Heart right ventricle (tissue), 16 donors: ENCODE measurements around the gene ZNF236. TPM values are rescaled to one million over a fixed set of nuclear protein-coding genes. Genes with fewer than 3 reads are reported as not detected.

Source experiments
- ATAC-seq, 8 donors: fragments of 200-7000 bp; cut with Tn5 transposase; one replicate each; pipeline ENCODE4 v1.9.1; 2020; ENCODE audit warnings: mild to moderate bottlenecking in 8 of 8, moderate library complexity in 8 of 8, moderate number of reproducible peaks in 1 of 8
- DNase-seq, 2 donors: peaks; one replicate each; pipeline ENCODE4 v3.0.0-alpha.2; 2020
- H3K27ac ChIP-seq, 10 donors: fragments of 200-600 bp; sonication (generic) in 2 of 10; one replicate each; pipeline versions ENCODE4 v1.5.0 to v1.8.0; 2020 to 2022; ENCODE audit warnings: mild to moderate bottlenecking in 3 of 10
- H3K27me3 ChIP-seq, 7 donors: fragments of 200-600 bp; one replicate each; pipeline ENCODE4 v1.8.0; 2021 to 2022; ENCODE audit warnings: mild to moderate bottlenecking in 2 of 7
- H3K36me3 ChIP-seq, 9 donors: fragments of 200-600 bp; sonication (generic) in 1 of 9; one replicate each; pipeline versions ENCODE4 v1.5.0 to v1.8.0; 2020 to 2022; ENCODE audit warnings: mild to moderate bottlenecking in 2 of 9
- H3K4me1 ChIP-seq, 9 donors: fragments of 200-600 bp; sonication (generic) in 1 of 9; one replicate each; pipeline versions ENCODE4 v1.5.0 to v1.8.0; 2020 to 2022; ENCODE audit warnings: mild to moderate bottlenecking in 4 of 9
- H3K4me3 ChIP-seq, 10 donors: fragments of 200-600 bp; sonication (generic) in 2 of 10; one replicate each; pipeline versions ENCODE4 v1.5.0 to v1.8.0; 2020 to 2022; ENCODE audit warnings: mild to moderate bottlenecking in 7 of 10, moderate library complexity in 2 of 10
- H3K9me3 ChIP-seq, 11 donors: fragments of 200-600 bp in 10 of 11; sonication (generic) in 2 of 11; one replicate each; pipeline versions ENCODE4 v1.5.0 to v1.8.0; 2013 to 2022; ENCODE audit warnings: mild to moderate bottlenecking in 2 of 11, control low read depth in 1 of 11, moderate library complexity in 1 of 11
- WGBS, 2 donors: extraction: QIAGEN DNeasy Blood & Tissue Kit; methylation state at CpG; one replicate each; pipeline ENCODE4 v1.1.7; 2013; ENCODE audit warnings: inconsistent platforms in 1 of 2; 5-methylcytosine and 5-hydroxymethylcytosine counted together
- intact Hi-C, 10 donors: fragments of 100-400 bp; cut with DNase I; formaldehyde crosslinking; loops; one replicate each; pipeline versions ENCODE4 v1.11.1 to v1.14.2; 2022
- polyA plus RNA-seq, 2 donors: library from polyadenylated mRNA; stranded (reverse); fragments of 200-250 nt; gene quantifications; one replicate each; pipeline ENCODE4 v1.2.3, GENCODE V29; 2013
- total RNA-seq, 10 donors: library from RNA; stranded (reverse); fragmentation: NEBNext Ultra II Directional in 3 of 10; extraction: Animal tissue kit (Norgen Biotek cat#: 25700) in 3 of 10; gene quantifications; one replicate each; pipeline versions ENCODE4 v1.2.1 to v1.2.4, GENCODE V29; 2021 to 2023
- TF ChIP-seq, protein P1 (sequence below), 9 donors: fragments of 200-600 bp; sonication (generic) in 2 of 9; IDR thresholded peaks; one replicate each; pipeline versions ENCODE4 v1.5.0 to v1.8.0; 2021 to 2022; ENCODE audit warnings: antibody characterized with exemption in 9 of 9, mild to moderate bottlenecking in 5 of 9, moderate library complexity in 1 of 9
- donor health status: Arrhythmogenic right ventricular cardiomyopathy.
- donor health status: ischemic (EF 13 %, LVEDD 7.1; RV severe dilation, severe dysfunction).
- donor health status: healthy with polysubstance abuse.
- donor health status: DM: no; HTN: yes; CAD: no.
- donor health status: DM: no; HTN: no; CAD: no.
- donor health status: ischemic (EF 25% LVEDD 6.9; RV normal size, moderate dysfunction).
- donor health status: ischemic (EF 25% LVEDD 5.7; RV mildly dilated, moderate dysfunction).
- donor health status: healthy.
- donor health status: DM: yes; HTN: yes; CAD: no.
- donor health status: Ischemic cardiomyopathy.
- donor health status: ischemic (EF 35%, LVEDD 5.7; RV mildly dilated, moderate dysfunction).
- donor health status: nonischemic (EF 11% LVEDD 7.7; RV severe dilation, severe dysfunction).
- donor health status: DM: yes; HTN: yes; CAD: no.
- donor health status: PGD.
- donor health status: ischemic (EF 29% LVEDD 5.4; RV normal size, mild dysfunction).
- donor health status: nonischemic (EF 23%, LVEDD 6.1; RV moderate dilation, normal function).

The ZNF236 gene
- total and polyA plus RNA-seq, 12 donors = 0.75 to 14.9 (median 12.1) TPM

GRCh38 chr18:76973520-76974266 is 151.3 kb downstream of the ZNF236 start:
- H3K27me3 ChIP-seq = no peaks in the 10 kb centered on the region
- no peak overlapping the region for H3K4me3 ChIP-seq
- H3K9me3 ChIP-seq = no peaks in the 10 kb centered on the region
- intact Hi-C loops = loop anchor here in 1 of 10 donors (10.0 kb wide), 1 partner anchor 169 kb away; no protein-coding TSS in a partner anchor
- H3K27ac ChIP-seq = no peak overlapping the region
- no peak for ATAC-seq
- WGBS, 2 donors = 96 to 97% methylated on average over 20 of the region's 20 CpGs
- TF ChIP-seq, protein P1, sequence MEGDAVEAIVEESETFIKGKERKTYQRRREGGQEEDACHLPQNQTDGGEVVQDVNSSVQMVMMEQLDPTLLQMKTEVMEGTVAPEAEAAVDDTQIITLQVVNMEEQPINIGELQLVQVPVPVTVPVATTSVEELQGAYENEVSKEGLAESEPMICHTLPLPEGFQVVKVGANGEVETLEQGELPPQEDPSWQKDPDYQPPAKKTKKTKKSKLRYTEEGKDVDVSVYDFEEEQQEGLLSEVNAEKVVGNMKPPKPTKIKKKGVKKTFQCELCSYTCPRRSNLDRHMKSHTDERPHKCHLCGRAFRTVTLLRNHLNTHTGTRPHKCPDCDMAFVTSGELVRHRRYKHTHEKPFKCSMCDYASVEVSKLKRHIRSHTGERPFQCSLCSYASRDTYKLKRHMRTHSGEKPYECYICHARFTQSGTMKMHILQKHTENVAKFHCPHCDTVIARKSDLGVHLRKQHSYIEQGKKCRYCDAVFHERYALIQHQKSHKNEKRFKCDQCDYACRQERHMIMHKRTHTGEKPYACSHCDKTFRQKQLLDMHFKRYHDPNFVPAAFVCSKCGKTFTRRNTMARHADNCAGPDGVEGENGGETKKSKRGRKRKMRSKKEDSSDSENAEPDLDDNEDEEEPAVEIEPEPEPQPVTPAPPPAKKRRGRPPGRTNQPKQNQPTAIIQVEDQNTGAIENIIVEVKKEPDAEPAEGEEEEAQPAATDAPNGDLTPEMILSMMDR (IDR thresholded peaks at IDR 0.05) = no peak
- peaks cover 0 to 16% (median 4%) of the 10 kb centered on the region in 9 donors for H3K4me1 ChIP-seq
- H3K36me3 ChIP-seq = peaks cover 0 to 18% (median 0%) of the 10 kb centered on the region in 9 donors
- DNase-seq = no peak

DNA sequence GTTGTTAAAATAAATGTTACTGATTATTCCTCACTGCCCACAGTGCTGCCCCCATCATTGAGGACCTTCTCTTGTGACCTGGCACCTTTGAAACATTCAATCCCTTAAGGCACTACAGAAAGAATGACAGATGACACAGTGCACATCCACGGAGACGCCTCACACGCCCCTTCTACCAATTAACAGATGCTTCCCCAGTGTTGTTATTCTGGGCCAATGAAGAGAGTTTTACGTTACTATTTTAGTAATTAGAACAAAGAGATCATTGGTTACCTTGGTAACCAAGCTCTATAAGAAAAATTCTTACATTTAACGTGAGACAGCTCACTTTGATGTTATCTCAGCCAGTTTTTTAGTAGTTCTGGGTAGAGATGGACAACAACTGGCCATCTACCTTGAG is 152.0 kb downstream of the ZNF236 start:
- Histone ChIP-seq H3K4me3 (no peak overlapping the region), H3K27ac (no peak overlapping the region), H3K9me3 (no peaks in the 10 kb centered on the region), H3K27me3 (no peaks in the 10 kb centered on the region), H3K4me1 (peaks cover 0 to 16% (median 4%) of the 10 kb centered on the region in 9 donors), H3K36me3 (peaks cover 0 to 11% (median 0%) of the 10 kb centered on the region in 9 donors)
- intact Hi-C loops = loop anchor here in 1 of 10 donors (10.0 kb wide), 1 partner anchor 170 kb away; no protein-coding TSS in a partner anchor
- DNase-seq = no peak
- 91 to 94% methylated on average over 5 of the region's 5 CpGs for WGBS, 2 donors
- ATAC-seq = no peak
- TF ChIP-seq, protein P1 (IDR thresholded peaks at IDR 0.05) = no peak

DNA sequence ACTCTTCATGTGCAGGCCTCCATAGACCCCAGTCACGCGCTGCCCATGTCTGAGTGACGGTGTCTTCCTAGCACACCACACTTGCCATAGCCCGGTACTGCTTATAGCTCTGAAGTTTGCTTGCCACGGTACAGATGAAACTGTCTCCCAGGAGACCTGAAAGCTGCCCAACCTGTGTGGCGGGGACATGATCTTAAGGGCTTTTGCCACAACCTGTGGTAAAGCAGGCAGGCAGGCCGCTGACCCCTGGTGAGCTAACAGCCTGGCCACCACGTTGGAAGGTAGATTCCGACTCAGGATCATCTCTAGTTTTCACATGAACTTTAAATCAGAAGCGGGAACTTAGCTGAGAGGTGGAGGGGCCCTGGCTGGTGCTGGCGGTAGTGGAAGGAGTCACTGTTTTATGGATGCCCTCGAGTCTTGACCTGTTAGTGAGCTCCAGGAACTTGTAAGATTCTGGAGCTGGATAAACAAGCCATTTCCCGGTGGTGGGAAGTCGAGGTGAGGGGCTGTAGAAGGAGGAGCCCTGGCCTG is 153.3 kb downstream of the ZNF236 start:
- WGBS, 2 donors = 92% methylated on average over 14 of the region's 14 CpGs
- intact Hi-C loops = loop anchor here in 1 of 10 donors (10.0 kb wide), 1 partner anchor 171 kb away; no protein-coding TSS in a partner anchor
- TF ChIP-seq, protein P1 (IDR thresholded peaks at IDR 0.05) = no peak
- Histone ChIP-seq H3K27me3 (no peaks in the 10 kb centered on the region), H3K4me1 (peaks cover 0 to 16% (median 4%) of the 10 kb centered on the region in 9 donors), H3K9me3 (no peaks in the 10 kb centered on the region), H3K4me3 (no peak overlapping the region), H3K36me3 (peaks cover 0 to 10% (median 0%) of the 10 kb centered on the region in 9 donors), H3K27ac (no peak overlapping the region)
- DNase-seq (no peak), ATAC-seq (no peak)

GRCh38 chr18:76977108-76977621 is 154.8 kb downstream of the ZNF236 start:
- Histone ChIP-seq H3K4me1 (peaks cover 0 to 16% (median 4%) of the 10 kb centered on the region in 9 donors), H3K36me3 (peaks cover 0 to 6% (median 0%) of the 10 kb centered on the region in 9 donors), H3K4me3 (peak overlapping the region in 3 of 10 donors; percentile 18 to 26 (median 24)), H3K27me3 (no peaks in the 10 kb centered on the region), H3K27ac (no peak overlapping the region), H3K9me3 (no peaks in the 10 kb centered on the region)
- WGBS, 2 donors = 28 to 46% methylated on average over 14 of the region's 14 CpGs
- intact Hi-C loops = loop anchor here in 1 of 10 donors (10.0 kb wide), 1 partner anchor 172 kb away; no protein-coding TSS in a partner anchor
- TF ChIP-seq, protein P1 (IDR thresholded peaks at IDR 0.05) = no peak
- ATAC-seq = peak in 6 of 8 donors; percentile 25 to 73 (median 50)
- DNase-seq = no peak
